SK-N-SH treated with all-trans-retinoic acid at 6 μM for 48 hours (cell line): ENCODE measurements around the gene SAMD13.

ENCODE experiments used
- ATAC-seq: fragments of 200-7000 bp; cut with Tn5 transposase; 3 replicates; pipeline ENCODE4 v1.9.1; 2020; ENCODE audit warnings: mild to moderate bottlenecking, moderate library complexity
- ARNTL ChIP-seq: fragments of 450-650 bp; formaldehyde crosslinking; IDR thresholded peaks from 2 replicates; pipeline ENCODE4 v1.5.0; 2020; ENCODE audit warnings: low read depth, mild to moderate bottlenecking, moderate library complexity, borderline replicate concordance
- BACH2 ChIP-seq: fragments of 250-450 bp; sonication (Bioruptor Pico); IDR thresholded peaks from 2 replicates; pipeline ENCODE4 v1.9.0; 2021; ENCODE audit warnings: mild to moderate bottlenecking, borderline replicate concordance
- CREB5 ChIP-seq: fragments of 250-450 bp; sonication (Bioruptor Pico); IDR thresholded peaks from 2 replicates; pipeline ENCODE4 v1.5.1; 2020; ENCODE audit warnings: low read depth, mild to moderate bottlenecking, moderate library complexity
- CSDC2 ChIP-seq: fragments of 250-450 bp; sonication (Bioruptor Pico); IDR thresholded peaks from 2 replicates; pipeline ENCODE4 v1.5.0; 2020; ENCODE audit warnings: mild to moderate bottlenecking, moderate library complexity
- CSRNP3 ChIP-seq: fragments of 250-450 bp; sonication (Bioruptor Pico); IDR thresholded peaks from 2 replicates; pipeline ENCODE4 v1.5.1; 2021; ENCODE audit warnings: mild to moderate bottlenecking, moderate library complexity
- ESRRG ChIP-seq: fragments of 250-450 bp; sonication (Bioruptor Pico); IDR thresholded peaks from 2 replicates; pipeline ENCODE4 v1.6.1; 2021; ENCODE audit warnings: mild to moderate bottlenecking
- GLIS3 ChIP-seq: fragments of 250-450 bp; sonication (Bioruptor Pico); IDR thresholded peaks from 2 replicates; pipeline ENCODE4 v1.5.0; 2020; ENCODE audit warnings: mild to moderate bottlenecking, moderate library complexity
- ISL1 ChIP-seq: fragments of 250-450 bp; sonication (Bioruptor Pico); IDR thresholded peaks from 2 replicates; pipeline ENCODE4 v2.1.2; 2022; ENCODE audit warnings: mild to moderate bottlenecking, moderate library complexity
- OSR1 ChIP-seq: fragments of 250-450 bp; sonication (Bioruptor Pico); IDR thresholded peaks from 2 replicates; pipeline ENCODE4 v1.8.0; 2022; ENCODE audit warnings: moderate library complexity, mild to moderate bottlenecking, inconsistent platforms
- PPARA ChIP-seq: fragments of 250-450 bp; sonication (Bioruptor Pico); IDR thresholded peaks from 2 replicates; pipeline ENCODE4 v1.5.0; 2020; ENCODE audit warnings: mild to moderate bottlenecking, borderline replicate concordance
- RARB ChIP-seq: fragments of 250-450 bp; sonication (Bioruptor Pico); IDR thresholded peaks from 2 replicates; pipeline ENCODE4 v1.8.0; 2021; ENCODE audit warnings: mild to moderate bottlenecking, moderate library complexity
- TCF4 ChIP-seq: fragments of 250-450 bp; sonication (Bioruptor Pico); IDR thresholded peaks from 2 replicates; pipeline ENCODE4 v1.8.0; 2021; ENCODE audit warnings: mild to moderate bottlenecking, moderate library complexity, borderline replicate concordance
- TOX ChIP-seq: fragments of 250-450 bp; sonication (Bioruptor Pico); IDR thresholded peaks from 2 replicates; pipeline ENCODE4 v1.8.0; 2021; ENCODE audit warnings: mild to moderate bottlenecking, moderate library complexity, borderline replicate concordance
- TSHZ2 ChIP-seq: fragments of 250-450 bp; sonication (Bioruptor Pico); IDR thresholded peaks from 2 replicates; pipeline ENCODE4 v1.5.0; 2020; ENCODE audit warnings: mild to moderate bottlenecking, moderate library complexity
- ZFP3 ChIP-seq: fragments of 250-450 bp; sonication (Bioruptor Pico); IDR thresholded peaks from 2 replicates; pipeline ENCODE4 v1.5.0; 2020; ENCODE audit warnings: mild to moderate bottlenecking, moderate library complexity
- ZFP30 ChIP-seq: fragments of 450-650 bp; formaldehyde crosslinking; IDR thresholded peaks from 2 replicates; pipeline ENCODE4 v1.5.0; 2022; ENCODE audit warnings: mild to moderate bottlenecking, moderate library complexity
- ZNF565 ChIP-seq: fragments of 450-650 bp; formaldehyde crosslinking; conservative IDR thresholded peaks from 2 replicates; pipeline ENCODE4 v1.5.0; 2020; ENCODE audit warnings: low read depth, mild to moderate bottlenecking, moderate library complexity
- ZNF70 ChIP-seq: fragments of 450-650 bp; formaldehyde crosslinking; IDR thresholded peaks from 2 replicates; pipeline ENCODE4 v1.5.0; 2020; ENCODE audit warnings: mild to moderate bottlenecking, moderate library complexity
- ZNF8 ChIP-seq: fragments of 450-650 bp; formaldehyde crosslinking; IDR thresholded peaks from 2 replicates; pipeline ENCODE4 v1.5.0; 2020; ENCODE audit warnings: mild to moderate bottlenecking, moderate library complexity
- TF ChIP-seq, protein P1 (sequence below): fragments of 250-450 bp; sonication (Bioruptor Pico); IDR thresholded peaks from 2 replicates; pipeline ENCODE4 v1.8.0; 2020; ENCODE audit warnings: mild to moderate bottlenecking, moderate library complexity, borderline replicate concordance

SAMD13 gene

DNA sequence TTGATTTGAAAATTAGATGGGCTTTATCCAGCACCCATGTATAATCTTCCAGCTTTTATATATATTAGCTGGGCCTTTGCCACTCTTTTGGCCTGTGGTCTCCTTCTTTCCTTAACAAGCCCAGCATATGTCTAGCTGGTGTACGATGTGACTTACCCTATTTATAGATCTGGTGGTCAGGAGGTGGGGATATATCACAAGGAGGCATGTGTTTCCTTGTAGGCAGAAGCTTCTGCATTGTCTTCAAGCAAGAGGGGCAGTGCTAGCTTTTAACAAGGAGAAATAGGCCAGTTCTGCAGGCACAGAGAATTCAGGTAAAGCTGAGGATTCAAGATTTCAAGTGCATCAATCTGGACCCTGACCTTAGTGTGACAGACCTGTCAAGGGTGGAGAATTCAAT lies 58.8 kb downstream of the SAMD13 start:
- TF ChIP-seq ZFP3 (CRISPR knock-in tag) = no peak
- TF ChIP-seq ZNF565 (CRISPR knock-in tag) = no peak
- TF ChIP-seq OSR1 = no peak
- no peak for TF ChIP-seq BACH2 (CRISPR knock-in tag)
- no peak for TF ChIP-seq ZFP30 (CRISPR knock-in tag)
- ATAC-seq = no peak

DNA sequence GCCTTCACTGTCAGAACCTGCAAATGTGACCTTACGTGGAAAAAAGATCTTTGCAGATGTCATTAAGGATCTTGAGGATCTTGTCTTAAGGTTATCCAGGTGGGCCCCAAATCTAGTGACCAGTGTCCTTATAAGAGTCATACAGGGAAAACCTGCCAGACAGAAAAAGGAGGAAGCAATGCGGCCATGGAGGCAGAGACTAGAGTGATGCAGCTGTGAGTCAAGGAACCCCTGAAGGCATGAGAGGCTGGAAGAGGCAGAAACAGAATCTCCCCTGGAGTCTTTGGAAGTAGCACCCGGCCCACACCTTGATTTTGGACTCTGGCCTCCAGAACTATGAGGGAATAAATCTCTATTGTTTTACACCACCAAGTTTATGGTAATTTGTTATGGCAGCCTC lies 60.3 kb downstream of the SAMD13 start:
- TF ChIP-seq GLIS3 (CRISPR knock-in tag) (no peak), ZFP3 (CRISPR knock-in tag) (no peak), ZNF565 (CRISPR knock-in tag) (no peak), TOX (CRISPR knock-in tag) (no peak), TSHZ2 (no peak), ISL1 (CRISPR knock-in tag) (no peak), CREB5 (CRISPR knock-in tag) (no peak), CSRNP3 (no peak), RARB (CRISPR knock-in tag) (no peak), ZNF8 (CRISPR knock-in tag) (no peak), TCF4 (CRISPR knock-in tag) (no peak)
- TF ChIP-seq, protein P1, sequence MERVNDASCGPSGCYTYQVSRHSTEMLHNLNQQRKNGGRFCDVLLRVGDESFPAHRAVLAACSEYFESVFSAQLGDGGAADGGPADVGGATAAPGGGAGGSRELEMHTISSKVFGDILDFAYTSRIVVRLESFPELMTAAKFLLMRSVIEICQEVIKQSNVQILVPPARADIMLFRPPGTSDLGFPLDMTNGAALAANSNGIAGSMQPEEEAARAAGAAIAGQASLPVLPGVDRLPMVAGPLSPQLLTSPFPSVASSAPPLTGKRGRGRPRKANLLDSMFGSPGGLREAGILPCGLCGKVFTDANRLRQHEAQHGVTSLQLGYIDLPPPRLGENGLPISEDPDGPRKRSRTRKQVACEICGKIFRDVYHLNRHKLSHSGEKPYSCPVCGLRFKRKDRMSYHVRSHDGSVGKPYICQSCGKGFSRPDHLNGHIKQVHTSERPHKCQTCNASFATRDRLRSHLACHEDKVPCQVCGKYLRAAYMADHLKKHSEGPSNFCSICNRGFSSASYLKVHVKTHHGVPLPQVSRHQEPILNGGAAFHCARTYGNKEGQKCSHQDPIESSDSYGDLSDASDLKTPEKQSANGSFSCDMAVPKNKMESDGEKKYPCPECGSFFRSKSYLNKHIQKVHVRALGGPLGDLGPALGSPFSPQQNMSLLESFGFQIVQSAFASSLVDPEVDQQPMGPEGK (CRISPR knock-in tag) = no peak
- no peak for ATAC-seq

DNA sequence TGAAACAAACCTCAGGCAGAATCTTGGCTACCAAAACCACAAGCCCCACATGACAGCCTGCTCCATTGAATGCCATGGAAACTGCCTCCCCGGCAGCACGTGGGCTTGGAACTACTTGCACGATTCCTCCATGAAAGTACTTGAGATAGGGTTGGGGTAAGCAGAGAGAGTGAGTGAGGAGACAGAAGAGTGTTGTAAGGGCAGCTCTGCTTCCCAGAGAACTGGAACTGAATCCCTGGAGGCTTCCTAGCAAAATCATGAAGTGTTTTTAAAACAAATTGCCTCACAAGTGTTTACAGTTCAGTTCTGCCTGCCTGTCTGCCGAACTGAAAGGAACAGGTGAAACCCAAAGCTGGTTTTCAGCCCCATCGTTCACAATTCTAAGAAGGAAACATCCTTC lies 61.5 kb downstream of the SAMD13 start:
- TF ChIP-seq PPARA (CRISPR knock-in tag) (no peak), ARNTL (CRISPR knock-in tag) (no peak), TOX (CRISPR knock-in tag) (no peak), RARB (CRISPR knock-in tag) (no peak), CREB5 (CRISPR knock-in tag) (no peak), ZNF8 (CRISPR knock-in tag) (no peak), OSR1 (no peak), ESRRG (no peak), ZNF565 (CRISPR knock-in tag) (no peak), CSDC2 (CRISPR knock-in tag) (no peak), ZFP3 (CRISPR knock-in tag) (no peak), TSHZ2 (no peak), CSRNP3 (no peak), ZNF70 (CRISPR knock-in tag) (no peak), BACH2 (CRISPR knock-in tag) (no peak), ZFP30 (CRISPR knock-in tag) (no peak)
- TF ChIP-seq, protein P1 (CRISPR knock-in tag) = no peak
- ATAC-seq = no peak
